ENCODE data around the gene NLRP12.

Gene NLRP12

GRCh38 chr19:53826876-53827275 is 2.8 kb upstream of the NLRP12 start:
- no peak for DNase-seq (ENCODE audit: low read depth)
- H3K4me3 ChIP-seq (ENCODE audit: low read length), result no peak overlapping the region
- TF ChIP-seq CTCF (conservative IDR thresholded peaks at IDR 0.05; ENCODE audit: low read depth, low read length), result no peak

- TF ChIP-seq CTCF (conservative IDR thresholded peaks at IDR 0.05; ENCODE audit: low read depth, low read length), result no peak
- no peak overlapping the region for H3K4me3 ChIP-seq (ENCODE audit: low read length)
- no peak for DNase-seq (ENCODE audit: low read depth)
Measured at GRCh38 chr19:53823380-53824120, 564 bp downstream of the NLRP12 start.

- no peak for DNase-seq (ENCODE audit: low read depth)
- no peak for TF ChIP-seq CTCF (conservative IDR thresholded peaks at IDR 0.05; ENCODE audit: low read depth, low read length)
- H3K4me3 ChIP-seq (ENCODE audit: low read length), result no peak overlapping the region
Measured at GRCh38 chr19:53819861-53820260, 4.3 kb downstream of the NLRP12 start.

- TF ChIP-seq CTCF (conservative IDR thresholded peaks at IDR 0.05; ENCODE audit: low read depth, low read length), result no peak
- H3K4me3 ChIP-seq (ENCODE audit: low read length), result no peak overlapping the region
- no peak for DNase-seq (ENCODE audit: low read depth)
Measured at GRCh38 chr19:53818756-53819155, 5.4 kb downstream of the NLRP12 start.

GRCh38 chr19:53813996-53814395 is 10.1 kb downstream of the NLRP12 start:
- H3K4me3 ChIP-seq (ENCODE audit: low read length), result no peak overlapping the region
- no peak for TF ChIP-seq CTCF (conservative IDR thresholded peaks at IDR 0.05; ENCODE audit: low read depth, low read length)
- DNase-seq (ENCODE audit: low read depth), result no peak

DNA sequence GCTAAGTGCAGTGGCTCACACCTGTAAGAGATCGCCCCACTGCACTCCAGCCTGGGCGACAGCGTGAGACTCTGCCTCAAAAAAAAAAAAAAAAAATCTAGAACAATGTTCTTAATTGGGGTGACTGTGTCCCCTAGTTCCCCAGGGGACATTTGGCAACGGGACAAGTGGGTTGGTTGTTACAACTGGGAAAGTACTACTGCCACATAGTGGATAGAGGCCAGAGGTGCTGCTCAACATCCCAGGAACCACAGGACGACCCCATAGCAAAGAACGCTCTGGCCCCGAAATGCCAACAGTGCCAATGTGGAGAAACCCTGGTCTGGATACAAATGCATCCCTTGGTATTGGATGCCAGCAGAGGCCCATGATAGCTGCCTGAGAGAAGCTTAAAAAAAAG is 11.8 kb downstream of the NLRP12 start:
- H3K4me3 ChIP-seq (ENCODE audit: low read length), result no peak overlapping the region
- peak; percentile 32 for TF ChIP-seq CTCF (conservative IDR thresholded peaks at IDR 0.05; ENCODE audit: low read depth, low read length)
- DNase-seq (ENCODE audit: low read depth), result no peak

- DNase-seq (ENCODE audit: low read depth), result no peak
- no peak overlapping the region for H3K4me3 ChIP-seq (ENCODE audit: low read length)
- no peak for TF ChIP-seq CTCF (conservative IDR thresholded peaks at IDR 0.05; ENCODE audit: low read depth, low read length)
Measured at GRCh38 chr19:53810891-53811290, 13.2 kb downstream of the NLRP12 start.
